OCI-LY7 (cell line): ENCODE results near the gene SEC31A. TPM values are rescaled to one million over a fixed set of nuclear protein-coding genes. Genes with fewer than 3 reads are reported as not detected.

Experiments used
- BruUV-seq: library from RNA; stranded (reverse); fragments of 400-500 nt; replicated peaks from 2 replicates; lab custom pipeline; 2021; lab: Mats Ljungman, UMichigan
- CTCF ChIA-PET: fragments of 300-600 bp; sonication (Branson Sonifier 250); formaldehyde crosslinking; loops from one replicate; lab custom pipeline; 2022; ENCODE audit warnings: antibody characterized with exemption; ENCODE audit not compliant: unreplicated experiment; lab: Charles Lee
- POLR2A ChIA-PET: fragments of 300-600 bp; sonication (Branson Sonifier 250); formaldehyde crosslinking; loops from one replicate; lab custom pipeline; 2022; ENCODE audit warnings: antibody characterized with exemption; lab: Charles Lee
- DNase-seq: peaks from one replicate; pipeline ENCODE4 v3.0.0-alpha.2; 2015; ENCODE audit warnings: low spot score
- H2AFZ ChIP-seq: fragments of 200-600 bp; sonication (generic), shearing (Covaris generic); 2 replicates; pipeline ENCODE4 v1.6.1; 2014; ENCODE audit warnings: mild to moderate bottlenecking, antibody characterized with exemption, low read length, moderate library complexity
- H3K27ac ChIP-seq: fragments of 200-600 bp; sonication (generic); 2 replicates; pipeline ENCODE4 v1.5.1; 2014; ENCODE audit warnings: mixed run types, low read depth, mild to moderate bottlenecking, moderate library complexity, low read length, inconsistent platforms; ENCODE audit not compliant: poor library complexity, severe bottlenecking
- H3K36me3 ChIP-seq: fragments of 200-600 bp; sonication (generic); 2 replicates; pipeline ENCODE4 v1.6.1; 2014; ENCODE audit warnings: mild to moderate bottlenecking, antibody characterized with exemption, low read length, moderate library complexity, mixed read lengths; ENCODE audit not compliant: insufficient read depth
- H3K4me1 ChIP-seq: fragments of 200-600 bp; sonication (generic); 2 replicates; pipeline ENCODE4 v1.5.1; 2014; ENCODE audit warnings: mild to moderate bottlenecking, low read length; ENCODE audit not compliant: insufficient read depth, poor library complexity, severe bottlenecking
- H3K4me2 ChIP-seq: fragments of 200-600 bp; sonication (generic); 2 replicates; pipeline ENCODE4 v1.6.1; 2014; ENCODE audit warnings: mild to moderate bottlenecking, low read length
- H3K4me3 ChIP-seq: fragments of 200-600 bp; sonication (generic); 2 replicates; pipeline ENCODE4 v1.5.1; 2014; ENCODE audit warnings: mild to moderate bottlenecking, low read depth, low read length; ENCODE audit not compliant: poor library complexity, severe bottlenecking
- H3K79me2 ChIP-seq: fragments of 200-600 bp; sonication (generic); 2 replicates; pipeline ENCODE4 v1.6.1; 2016; ENCODE audit warnings: low read depth, mild to moderate bottlenecking, low read length, moderate library complexity, mixed read lengths; ENCODE audit not compliant: insufficient read depth
- H3K9me2 ChIP-seq: fragments of 200-600 bp; sonication (generic); 2 replicates; pipeline ENCODE4 v1.6.1; 2016; ENCODE audit warnings: mild to moderate bottlenecking, low read length, mixed read lengths; ENCODE audit not compliant: insufficient read depth
- H3K9me3 ChIP-seq: fragments of 200-600 bp; sonication (generic); 2 replicates; pipeline ENCODE4 v1.6.1; 2014; ENCODE audit warnings: mild to moderate bottlenecking, mixed run types, low read length, mixed read lengths
- H4K20me1 ChIP-seq: fragments of 200-600 bp; sonication (generic); 2 replicates; pipeline ENCODE4 v1.6.1; 2014; ENCODE audit warnings: mild to moderate bottlenecking, antibody characterized with exemption, low read length, moderate library complexity, mixed read lengths; ENCODE audit not compliant: insufficient read depth
- EZH2phosphoT487 ChIP-seq: fragments of 200-600 bp; sonication (generic); IDR thresholded peaks from 2 replicates; pipeline ENCODE4 v1.6.1; 2018; ENCODE audit warnings: low read depth, borderline replicate concordance, mild to moderate bottlenecking, mixed run types, antibody characterized with exemption, low read length, moderate library complexity, mixed read lengths
- intact Hi-C: fragments of 100-400 bp; cut with micrococcal nuclease; formaldehyde crosslinking; loops from one replicate; pipeline ENCODE4 v1.10.0; 2022; ENCODE audit not compliant: unreplicated experiment
- total RNA-seq, 2 experiments: library from RNA; depleted of rRNA in 1 of 2; stranded (reverse); fragments of >200 nt in 1 of 2; shearing (Covaris generic) in 1 of 2; gene quantifications; 2 replicates each; pipeline ENCODE4 v1.2.3, GENCODE V29; 2014 to 2022
- TF ChIP-seq, protein P1 (sequence below): fragments of 200-600 bp; sonication (generic); conservative IDR thresholded peaks from 2 replicates; pipeline ENCODE4 v1.5.1; 2014; ENCODE audit warnings: mild to moderate bottlenecking, antibody characterized with exemption, low read length, moderate library complexity, mixed read lengths

SEC31A gene
- total RNA-seq, 2 experiments from 2014 or later, result 93.4 to 135 TPM

DNA sequence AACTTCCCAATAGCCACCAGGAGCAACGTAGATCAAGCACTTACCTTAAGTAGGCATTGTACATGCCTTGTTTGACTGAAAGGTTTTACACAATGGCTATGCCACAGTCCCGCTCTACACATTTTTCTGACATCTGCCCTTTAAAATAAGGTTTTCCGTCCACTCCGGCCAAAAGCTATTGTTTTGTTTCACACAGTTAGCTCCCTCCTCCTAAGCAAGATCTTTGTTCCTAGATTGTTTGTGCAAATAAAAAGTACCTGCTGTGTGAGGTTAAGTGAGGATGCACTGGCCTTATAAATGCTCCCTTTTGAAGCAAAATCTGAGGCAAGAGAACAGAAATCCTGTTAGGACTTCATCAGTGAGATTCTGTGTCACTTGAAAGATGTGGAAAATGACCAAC, 104.1 kb downstream of the SEC31A start:
- H3K4me1 ChIP-seq, result no peaks in the 10 kb centered on the region
- ChIA-PET CTCF (no interaction called here), POLR2A (interaction anchor here (2.0 kb wide), 1 partner anchor 8 kb away, joined by 4 read pairs; no protein-coding TSS in a partner anchor)
- H3K36me3 ChIP-seq, result no peaks in the 10 kb centered on the region
- no peak overlapping the region for H3K4me3 ChIP-seq
- intact Hi-C loops, result no loop called here
- no peak overlapping the region for H3K4me2 ChIP-seq
- H2AFZ ChIP-seq, result no peak overlapping the region
- H3K9me2 ChIP-seq, result no peaks in the 10 kb centered on the region
- no peaks in the 10 kb centered on the region for H4K20me1 ChIP-seq
- no TSS peak for BruUV-seq
- H3K79me2 ChIP-seq, result no peaks in the 10 kb centered on the region
- no peak for TF ChIP-seq EZH2phosphoT487
- TF ChIP-seq, protein P1, sequence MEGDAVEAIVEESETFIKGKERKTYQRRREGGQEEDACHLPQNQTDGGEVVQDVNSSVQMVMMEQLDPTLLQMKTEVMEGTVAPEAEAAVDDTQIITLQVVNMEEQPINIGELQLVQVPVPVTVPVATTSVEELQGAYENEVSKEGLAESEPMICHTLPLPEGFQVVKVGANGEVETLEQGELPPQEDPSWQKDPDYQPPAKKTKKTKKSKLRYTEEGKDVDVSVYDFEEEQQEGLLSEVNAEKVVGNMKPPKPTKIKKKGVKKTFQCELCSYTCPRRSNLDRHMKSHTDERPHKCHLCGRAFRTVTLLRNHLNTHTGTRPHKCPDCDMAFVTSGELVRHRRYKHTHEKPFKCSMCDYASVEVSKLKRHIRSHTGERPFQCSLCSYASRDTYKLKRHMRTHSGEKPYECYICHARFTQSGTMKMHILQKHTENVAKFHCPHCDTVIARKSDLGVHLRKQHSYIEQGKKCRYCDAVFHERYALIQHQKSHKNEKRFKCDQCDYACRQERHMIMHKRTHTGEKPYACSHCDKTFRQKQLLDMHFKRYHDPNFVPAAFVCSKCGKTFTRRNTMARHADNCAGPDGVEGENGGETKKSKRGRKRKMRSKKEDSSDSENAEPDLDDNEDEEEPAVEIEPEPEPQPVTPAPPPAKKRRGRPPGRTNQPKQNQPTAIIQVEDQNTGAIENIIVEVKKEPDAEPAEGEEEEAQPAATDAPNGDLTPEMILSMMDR, result no peak
- no peaks in the 10 kb centered on the region for H3K9me3 ChIP-seq
- no peak for DNase-seq
- H3K27ac ChIP-seq, result no peak overlapping the region

DNA sequence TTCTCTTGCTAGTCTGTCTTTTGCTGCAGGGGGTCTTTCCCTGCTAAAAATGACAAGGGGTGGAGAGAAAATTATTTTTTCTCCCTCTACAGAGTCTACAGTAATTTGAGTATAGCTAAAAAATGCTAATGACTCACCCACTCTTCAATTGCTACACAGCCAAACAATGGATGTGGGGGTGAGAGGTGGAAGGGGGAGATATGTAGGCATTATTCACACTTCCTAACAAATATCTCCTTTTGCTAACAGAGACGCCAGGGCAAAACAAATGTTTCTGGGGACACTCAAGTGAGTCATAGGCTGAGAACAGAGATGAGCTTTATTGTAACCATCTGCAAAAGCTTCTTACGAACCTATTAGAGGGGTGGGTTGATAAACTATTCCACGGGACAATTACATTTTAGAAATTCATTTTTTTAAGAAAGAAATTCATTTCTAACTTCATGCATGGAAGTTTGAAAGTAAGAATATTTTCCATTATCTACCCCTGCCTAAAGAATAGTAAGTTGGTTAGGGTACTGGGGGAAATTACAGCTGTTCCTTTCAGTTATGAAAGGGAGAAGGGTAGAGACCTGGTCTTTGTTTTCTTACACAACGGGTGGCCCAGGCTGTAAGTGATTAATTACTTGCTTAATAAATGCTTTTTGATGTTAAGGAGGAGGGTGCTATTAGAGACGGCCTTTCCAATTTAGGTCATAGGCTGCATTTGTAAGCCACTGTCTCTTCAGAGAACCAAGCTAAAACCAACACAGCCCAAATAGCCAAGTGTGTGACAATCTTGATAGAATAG, 105.1 kb downstream of the SEC31A start:
- no peak for DNase-seq
- Histone ChIP-seq H3K9me2 (no peaks in the 10 kb centered on the region), H2AFZ (no peak overlapping the region), H3K36me3 (no peaks in the 10 kb centered on the region), H3K79me2 (no peaks in the 10 kb centered on the region), H3K4me3 (no peak overlapping the region), H4K20me1 (no peaks in the 10 kb centered on the region), H3K4me1 (no peaks in the 10 kb centered on the region), H3K27ac (no peak overlapping the region), H3K9me3 (no peaks in the 10 kb centered on the region), H3K4me2 (no peak overlapping the region)
- POLR2A ChIA-PET, result interaction anchor here (0.6 to 2.0 kb wide), 7 partner anchors 9 to 811 kb away, joined by 3 to 4 read pairs (median 3); no protein-coding TSS in a partner anchor
- no peak for TF ChIP-seq EZH2phosphoT487
- TF ChIP-seq, protein P1, result no peak
- BruUV-seq, result no TSS peak
- CTCF ChIA-PET, result interaction anchor here (0.6 kb wide), 1 partner anchor 47 kb away, joined by 3 read pairs; no protein-coding TSS in a partner anchor
- intact Hi-C loops, result no loop called here
